Measurements from ENCODE around the gene C18orf63.

- no peak for TF ChIP-seq CTCF (IDR thresholded peaks at IDR 0.05)
- TF ChIP-seq ZFX (IDR thresholded peaks at IDR 0.05; ENCODE audit: borderline replicate concordance): no peak
These were observed 21.7 kb downstream of the C18orf63 start for GRCh38 chr18:74337155-74337911.
